HepG2 (cell line): ENCODE measurements around the gene CSNK2B. TPM values are rescaled to one million over a fixed set of nuclear protein-coding genes. Genes with fewer than 3 reads are reported as not detected.

ENCODE experiments used
- ARNT2 ChIP-seq: sonication (generic); formaldehyde crosslinking; IDR thresholded peaks from 2 replicates; pipeline ENCODE4 v1.8.0; 2022; ENCODE audit warnings: mild to moderate bottlenecking, low read depth, missing genetic modification reagents, moderate library complexity
- FOXK1 ChIP-seq: sonication (generic); formaldehyde crosslinking; IDR thresholded peaks from 2 replicates; pipeline ENCODE4 v1.4.0; 2020; ENCODE audit warnings: low read depth, missing genetic modification reagents, borderline replicate concordance
- GABPA ChIP-seq, 2 experiments: IDR thresholded peaks; 2 replicates each; pipeline ENCODE4 v1.6.1; 2011 to 2016; ENCODE audit warnings: low read depth in 2 of 2, low read length in 1 of 2, missing biosample characterization in 1 of 2, missing genetic modification characterization in 1 of 2
- KAT7 ChIP-seq: IDR thresholded peaks from 2 replicates; pipeline ENCODE4 v1.6.1; 2018; ENCODE audit warnings: borderline replicate concordance, missing compliant biosample characterization
- NR1H2 ChIP-seq: sonication (generic); formaldehyde crosslinking; IDR thresholded peaks from 2 replicates; pipeline ENCODE4 v1.8.1; 2022; ENCODE audit warnings: low read depth, missing genetic modification reagents, borderline replicate concordance
- PAXIP1 ChIP-seq: sonication (generic); formaldehyde crosslinking; conservative IDR thresholded peaks from 2 replicates; pipeline ENCODE4 v1.4.0; 2020; ENCODE audit warnings: mild to moderate bottlenecking, missing genetic modification reagents, moderate library complexity
- SMAD1 ChIP-seq: sonication (generic); formaldehyde crosslinking; IDR thresholded peaks from 2 replicates; pipeline ENCODE4 v1.4.0; 2020; ENCODE audit warnings: missing genetic modification reagents, low read depth, mild to moderate bottlenecking, borderline replicate concordance
- TFAP4 ChIP-seq: sonication (generic); IDR thresholded peaks from 2 replicates; pipeline ENCODE4 v1.6.1; 2016; ENCODE audit warnings: low read depth, borderline replicate concordance
- ZC3H13 ChIP-seq: sonication (generic); formaldehyde crosslinking; IDR thresholded peaks from 2 replicates; pipeline ENCODE4 v1.8.1; 2023; ENCODE audit warnings: mild to moderate bottlenecking, missing genetic modification reagents, moderate library complexity
- ZNF232 ChIP-seq: sonication (generic); formaldehyde crosslinking; IDR thresholded peaks from 2 replicates; pipeline ENCODE4 v1.4.0; 2020; ENCODE audit warnings: missing genetic modification reagents, borderline replicate concordance
- ZNF281 ChIP-seq: sonication (generic); formaldehyde crosslinking; IDR thresholded peaks from 2 replicates; pipeline ENCODE4 v1.4.0; 2020; ENCODE audit warnings: missing genetic modification reagents, borderline replicate concordance
- ZNF335 ChIP-seq: sonication (generic); formaldehyde crosslinking; IDR thresholded peaks from 2 replicates; pipeline ENCODE4 v1.4.0; 2020; ENCODE audit warnings: missing genetic modification reagents
- ZNF362 ChIP-seq: sonication (generic); formaldehyde crosslinking; IDR thresholded peaks from 2 replicates; pipeline ENCODE4 v1.4.0; 2020; ENCODE audit warnings: missing genetic modification reagents, mild to moderate bottlenecking, borderline replicate concordance
- ZNF749 ChIP-seq: sonication (generic); formaldehyde crosslinking; IDR thresholded peaks from 2 replicates; pipeline ENCODE4 v1.8.0; 2022; ENCODE audit warnings: mild to moderate bottlenecking, missing genetic modification reagents, moderate library complexity, borderline replicate concordance
- ZNF800 ChIP-seq: sonication (generic); formaldehyde crosslinking; IDR thresholded peaks from 2 replicates; pipeline ENCODE4 v1.4.0; 2020; ENCODE audit warnings: missing genetic modification reagents
- ZSCAN22 ChIP-seq: sonication (generic); formaldehyde crosslinking; IDR thresholded peaks from 2 replicates; pipeline ENCODE4 v1.4.0; 2020; ENCODE audit warnings: mild to moderate bottlenecking, missing genetic modification reagents
- polyA plus RNA-seq, 8 experiments: library from polyadenylated mRNA; depleted of rRNA in 3 of 8; stranded (reverse) in 7 of 8; unstranded in 1 of 8; fragments of >200 nt; fragmentation: Illumina TruSeq in 4 of 8; extraction: Trizol in 4 of 8; gene quantifications; 2 replicates each; pipeline versions ENCODE4 v1.2.1 to v1.2.3, GENCODE V29; 2011 to 2016; ENCODE audit warnings: low read depth in 4 of 8, missing spikeins in 1 of 8, mixed read lengths in 1 of 8; ENCODE audit not compliant: insufficient read depth in 1 of 8
- total RNA-seq, 5 experiments: library from RNA; depleted of rRNA; stranded (reverse); fragments of >200 nt; fragmentation: Illumina TruSeq; extraction: Trizol; gene quantifications; 2 replicates each; pipeline ENCODE4 v1.2.3, GENCODE V29; 2016; ENCODE audit warnings: low read depth in 1 of 5

CSNK2B gene
- total and polyA plus RNA-seq, 2 of the 13 experiments (the other 11 are each of a cell fraction or from before 2014, with no cell fraction given), result 111 to 296 TPM

GRCh38 chr6:31702819-31703716, 37.2 kb downstream of the CSNK2B start, which contains the start of gene ABHD16A (continued):
- TF ChIP-seq ZNF749, result peak; percentile 72; the same call in 1 of the 2 replicates
- TF ChIP-seq FOXK1 (CRISPR knock-in tag), result peak; percentile 90
- peak; percentile 80 for TF ChIP-seq PAXIP1 (CRISPR knock-in tag)
- TF ChIP-seq GABPA (IDR thresholded peaks at IDR 0.05; ENCODE audit: low read depth, low read length), result no peak
- peak; percentile 85 for TF ChIP-seq GABPA (CRISPR knock-in tag; IDR thresholded peaks at IDR 0.05; ENCODE audit: low read depth)
- TF ChIP-seq ARNT2, result 0 out of 2 replicates have a peak, but pooled peaks have one; percentile 15
- peak; percentile 25; the same call in 1 of the 2 replicates for TF ChIP-seq SMAD1 (CRISPR knock-in tag)
- peak; percentile 94 for TF ChIP-seq KAT7
- no peak for TF ChIP-seq NR1H2
- TF ChIP-seq ZC3H13 (CRISPR knock-in tag), result peak; percentile 84; the same call in 1 of the 2 replicates
- TF ChIP-seq ZNF335 (CRISPR knock-in tag), result peak; percentile 96
- no peak for TF ChIP-seq ZNF281 (CRISPR knock-in tag)
- peak; percentile 41; the same call in 1 of the 2 replicates for TF ChIP-seq ZNF232 (CRISPR knock-in tag)
- TF ChIP-seq ZSCAN22 (CRISPR knock-in tag), result no peak
- no peak; the same call in 1 of the 2 replicates for TF ChIP-seq ZNF362 (CRISPR knock-in tag)
- peak; percentile 51; the same call in 1 of the 2 replicates for TF ChIP-seq ZNF800 (CRISPR knock-in tag)
- TF ChIP-seq TFAP4, result peak; percentile 63
